GM18517 (cell line): Measurements from ENCODE around the gene PRIM2.
"Not testable (repeated sequence)": the region's sequence is repeated elsewhere in the genome, so short reads cannot be mapped to it uniquely, and the experiment has no call there.

Source experiments
- ATAC-seq: cut with Tn5 transposase; IDR thresholded peaks from one replicate; pipeline ENCODE4 v1.9.1; 2021; ENCODE audit warnings: mild to moderate bottlenecking, moderate library complexity; ENCODE audit not compliant: unreplicated experiment

PRIM2 gene

DNA sequence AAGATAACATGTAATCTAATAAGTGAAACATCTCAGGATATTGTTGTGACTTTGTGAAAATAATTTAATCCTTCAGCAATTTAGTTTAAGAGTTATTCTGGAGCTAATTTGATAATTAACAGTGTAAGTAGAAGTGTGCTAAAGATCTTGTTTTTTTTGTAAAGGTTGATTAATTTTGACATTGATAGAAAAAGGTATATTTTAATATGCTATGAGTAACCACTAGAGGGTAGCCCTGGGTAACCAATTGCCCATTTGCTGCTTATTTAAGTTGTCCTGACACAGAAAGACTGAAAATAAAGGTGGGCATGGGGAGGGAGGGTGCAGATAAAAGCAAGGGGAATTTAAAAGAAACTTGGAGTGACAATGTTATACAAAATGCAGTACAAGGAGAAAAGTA, 262.1 kb downstream of the PRIM2 start:
- not testable (repeated sequence) for ATAC-seq

DNA sequence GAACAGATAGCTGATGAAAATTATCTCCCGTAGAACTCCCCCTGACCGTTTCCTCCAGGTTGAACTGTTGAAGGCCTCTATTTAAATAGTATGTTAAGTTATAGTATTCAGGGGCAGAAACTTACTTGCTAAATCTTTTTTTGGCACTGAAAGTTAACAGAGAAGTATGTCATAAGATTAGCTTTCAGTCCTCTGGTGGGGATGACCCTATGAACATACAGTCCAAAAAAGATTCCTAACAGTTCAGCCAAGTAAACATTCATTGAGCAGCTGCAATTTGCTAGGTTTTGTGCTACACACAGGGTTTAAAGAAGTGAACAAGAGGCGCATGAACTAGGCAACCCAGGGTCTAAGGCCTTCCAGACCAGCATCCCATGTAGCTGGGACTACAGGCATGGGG, 264.2 kb downstream of the PRIM2 start:
- ATAC-seq, result not testable (repeated sequence)

DNA sequence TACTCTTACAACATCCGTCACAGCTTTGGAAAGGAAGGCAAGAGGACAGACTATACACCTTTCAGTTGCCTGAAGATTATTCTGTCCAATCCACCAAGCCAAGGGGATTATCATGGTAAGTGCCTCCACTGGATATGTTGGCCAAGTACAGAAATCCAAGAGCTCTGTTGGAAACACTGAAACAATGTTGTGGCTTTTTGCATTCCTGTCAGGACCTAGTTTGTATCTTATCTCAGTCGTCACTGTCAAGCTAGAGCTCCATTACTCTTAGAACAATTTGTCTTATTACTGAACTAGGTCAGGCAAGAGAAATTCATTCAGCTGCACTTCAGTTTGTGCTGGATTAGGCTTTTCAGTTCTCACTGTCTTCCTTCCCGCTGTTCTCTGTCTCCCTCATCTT, 283.7 kb downstream of the PRIM2 start:
- not testable (repeated sequence) for ATAC-seq

DNA sequence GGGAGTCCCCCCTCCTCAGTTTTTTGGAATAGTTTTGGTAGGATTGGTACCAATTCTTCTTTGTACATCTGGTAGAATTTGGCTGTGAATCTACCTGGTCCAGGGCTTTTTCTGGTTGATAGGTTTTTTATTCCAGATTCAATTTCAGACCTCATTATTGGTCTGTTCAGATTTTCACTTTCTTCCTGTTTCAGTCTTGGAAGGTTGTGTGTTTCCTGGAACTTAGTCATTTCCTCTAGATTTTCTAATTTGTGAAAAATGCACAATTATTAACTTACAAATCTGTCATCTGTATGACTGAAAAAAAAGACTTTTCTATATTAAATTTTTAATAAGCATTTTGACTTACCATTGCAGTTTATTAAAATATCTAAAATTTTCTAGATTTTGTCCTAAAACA, 287.9 kb downstream of the PRIM2 start:
- not testable (repeated sequence) for ATAC-seq

DNA sequence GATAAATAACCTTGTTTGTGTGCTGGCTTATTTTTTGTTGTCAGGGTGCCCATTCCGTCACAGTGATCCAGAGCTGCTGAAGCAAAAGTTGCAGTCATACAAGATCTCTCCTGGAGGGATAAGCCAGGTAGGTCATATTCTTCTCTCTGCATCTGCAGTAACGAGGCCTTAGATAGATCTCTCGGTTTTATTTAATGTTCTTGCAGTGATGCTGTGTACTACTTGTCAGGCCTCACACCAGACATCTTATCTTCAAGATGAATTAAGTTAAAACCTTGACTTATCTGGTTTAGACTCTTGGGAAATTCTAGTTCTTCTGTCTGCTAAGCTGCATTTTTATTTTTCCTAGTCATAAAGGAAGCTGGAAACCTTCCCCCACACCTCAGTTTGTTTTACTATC, 288.9 kb downstream of the PRIM2 start:
- not testable (repeated sequence) for ATAC-seq

- ATAC-seq, result not testable (repeated sequence)
These were observed 293.2 kb downstream of the PRIM2 start for GRCh38 chr6:57610612-57611011.

DNA sequence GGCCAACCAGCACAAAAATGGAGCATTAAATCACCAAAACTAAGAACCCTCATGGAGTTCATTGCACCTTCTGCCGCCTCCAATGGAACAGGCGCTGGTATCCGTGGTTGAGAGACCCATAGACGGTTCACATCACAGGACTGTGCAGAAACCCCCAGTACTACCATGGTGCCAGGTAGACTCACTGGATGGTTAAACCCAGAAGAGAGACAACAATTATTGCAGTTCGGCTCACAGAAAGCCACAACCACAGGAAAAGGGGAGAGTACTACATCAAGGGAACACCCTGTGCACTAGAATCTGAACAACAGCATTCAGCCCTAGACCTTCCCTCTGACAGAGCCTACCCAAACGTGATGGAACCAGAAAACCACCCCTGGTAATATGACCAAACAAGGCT, 301.5 kb downstream of the PRIM2 start:
- ATAC-seq, result not testable (repeated sequence)

DNA sequence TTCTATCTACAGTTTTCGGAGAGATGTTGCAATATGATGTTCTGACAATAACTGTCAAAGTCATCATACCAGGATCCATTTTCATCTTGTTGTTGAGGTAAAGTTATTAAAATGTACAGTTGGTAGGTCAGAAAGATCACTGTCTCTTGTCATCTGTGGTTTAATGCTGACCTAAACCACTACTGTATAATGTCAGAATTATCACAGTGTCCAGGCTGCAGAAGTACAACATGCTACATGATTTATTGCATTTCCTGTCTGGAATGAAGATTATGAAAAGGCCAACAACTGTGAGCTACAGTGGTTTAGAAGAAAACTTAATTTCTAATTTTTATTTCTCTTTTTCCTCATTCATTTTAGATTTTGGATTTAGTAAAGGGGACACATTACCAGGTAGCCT, 314.3 kb downstream of the PRIM2 start:
- not testable (repeated sequence) for ATAC-seq

DNA sequence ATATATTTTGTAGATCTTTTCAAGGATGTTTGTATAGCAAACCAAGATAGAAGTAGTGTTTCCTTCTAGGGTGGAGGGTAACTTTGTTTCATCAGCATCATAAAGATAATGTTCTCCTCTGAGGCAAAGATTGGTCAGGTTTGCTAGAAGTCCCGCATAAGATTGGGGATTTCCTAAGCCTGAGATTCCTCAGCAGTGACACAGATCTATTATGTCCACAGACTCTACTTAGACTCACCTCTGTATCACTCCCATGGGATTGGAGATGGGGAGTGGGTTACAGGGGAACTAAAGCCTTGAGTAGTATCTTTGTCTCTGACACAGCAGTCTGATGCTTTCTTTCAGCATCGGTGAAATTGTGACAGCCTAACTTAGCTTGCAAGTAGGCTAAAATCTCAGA, 341.1 kb downstream of the PRIM2 start:
- ATAC-seq, result not testable (repeated sequence)

DNA sequence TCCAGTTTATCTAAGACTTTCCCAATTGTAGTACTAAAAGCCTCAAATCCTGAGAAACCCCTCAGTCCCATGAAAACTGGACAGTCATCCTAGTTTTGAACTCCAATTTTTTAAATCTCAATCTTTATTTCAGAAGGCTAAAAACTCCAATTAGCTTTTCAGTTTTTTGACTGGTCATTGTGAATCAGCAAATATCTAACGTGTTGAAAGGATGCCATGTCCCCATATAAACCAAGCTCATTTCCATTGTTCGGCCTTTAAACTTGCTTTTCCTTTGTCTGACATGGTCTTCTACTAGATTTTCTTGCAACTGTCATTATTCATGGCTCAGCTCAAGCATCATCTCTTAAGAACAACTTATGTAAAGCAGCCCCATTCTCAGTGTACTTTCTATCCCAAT, 342.4 kb downstream of the PRIM2 start:
- ATAC-seq, result not testable (repeated sequence)

DNA sequence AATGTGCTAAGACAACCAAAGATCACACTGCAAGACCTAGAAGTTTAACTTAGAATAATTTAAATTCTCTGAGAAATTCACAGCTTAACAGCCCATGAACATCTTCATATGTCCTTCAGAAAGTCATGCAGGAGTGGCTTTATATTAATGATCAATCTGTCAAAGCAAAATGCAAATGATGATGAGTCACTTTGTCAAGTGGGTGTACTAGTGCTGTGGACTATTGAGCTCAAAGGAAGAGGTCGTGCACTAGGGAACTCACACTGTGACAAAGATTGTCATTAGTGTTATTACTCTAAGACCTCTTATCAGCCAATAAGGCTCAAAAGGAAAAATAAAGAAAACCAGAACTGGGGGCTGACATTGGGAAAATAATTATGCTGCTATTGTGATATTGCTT, 343.5 kb downstream of the PRIM2 start:
- not testable (repeated sequence) for ATAC-seq

GRCh38 chr6:57668108-57668507, 350.7 kb downstream of the PRIM2 start:
- ATAC-seq, result not testable (repeated sequence)

- ATAC-seq, result not testable (repeated sequence)
These were observed 353.8 kb downstream of the PRIM2 start for GRCh38 chr6:57671237-57671636.

- ATAC-seq, result not testable (repeated sequence)
These were observed 354.7 kb downstream of the PRIM2 start for GRCh38 chr6:57671937-57672627.

DNA sequence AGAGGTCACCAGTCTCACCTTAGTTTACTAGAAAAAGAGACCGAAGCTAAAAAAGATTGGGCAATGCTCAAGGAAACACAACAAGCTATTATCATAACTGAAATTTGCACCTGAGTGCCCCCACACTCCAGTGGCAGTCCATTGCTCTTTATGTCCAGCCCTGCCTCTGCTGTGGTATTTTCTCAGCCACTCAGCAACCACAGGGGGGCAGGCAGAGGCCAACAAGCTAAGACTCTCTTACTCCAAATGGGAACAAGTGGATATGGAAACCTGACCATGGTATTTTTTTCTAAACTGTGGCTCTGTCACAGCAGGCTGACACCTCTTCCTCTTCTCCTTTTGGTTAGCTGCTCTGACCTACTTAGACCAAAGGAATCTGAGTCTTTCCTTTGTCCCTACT, 355.9 kb downstream of the PRIM2 start:
- ATAC-seq, result not testable (repeated sequence)

DNA sequence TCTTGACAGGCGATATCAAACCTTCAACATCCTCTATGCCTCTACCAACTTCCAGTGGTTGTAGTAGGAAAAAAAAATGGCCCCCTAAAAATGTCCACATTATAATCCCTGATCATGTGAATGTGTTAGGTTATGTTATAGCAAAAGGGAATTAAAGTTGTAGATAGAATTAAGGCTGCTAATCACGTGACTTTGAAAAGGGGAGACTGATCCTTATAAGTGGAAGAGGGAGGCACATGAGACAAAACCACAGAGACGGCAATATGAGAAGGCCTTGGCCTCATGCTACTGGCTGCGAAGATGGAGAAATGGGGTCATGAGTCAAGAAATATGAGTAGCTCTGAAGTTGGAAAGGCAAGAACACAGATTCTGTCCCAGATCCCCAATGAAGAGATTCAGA, 358.0 kb downstream of the PRIM2 start:
- not testable (repeated sequence) for ATAC-seq

GRCh38 chr6:57696382-57696781, 379.0 kb downstream of the PRIM2 start:
- not testable (repeated sequence) for ATAC-seq
